K562 (cell line): ENCODE data around the gene ARHGEF9. TPM values are rescaled to one million over a fixed set of nuclear protein-coding genes. Genes with fewer than 3 reads are reported as not detected.

Experiments
- ATAC-seq: fragments of 200-7000 bp; cut with Tn5 transposase; 3 replicates; pipeline ENCODE4 v1.9.1; 2020; ENCODE audit warnings: moderate library complexity
- BruUV-seq: library from RNA; stranded (reverse); fragments of 400-500 nt; replicated peaks from 2 replicates; lab custom pipeline; 2021; lab: Mats Ljungman, UMichigan
- CTCF ChIA-PET: fragments of 300-600 bp; formaldehyde crosslinking; extraction: SDS; loops from one replicate; lab custom pipeline; 2021; ENCODE audit warnings: low intra/inter-chr PET ratio; lab: Yijun Ruan, JAX
- POLR2A ChIA-PET: fragments of 300-600, 350-650 bp; sonication (Branson Sonifier 250); formaldehyde crosslinking; extraction: SDS; loops from one replicate; lab custom pipeline; 2021; ENCODE audit warnings: antibody characterized with exemption, inconsistent platforms; lab: Yijun Ruan, JAX
- DNase-seq, 4 experiments: peaks; one replicate each; pipeline versions ENCODE4 v3.0.0 to v3.0.0-alpha.2; 2011 to 2018; ENCODE audit warnings: low spot score in 3 of 4, mixed read lengths in 3 of 4; ENCODE audit errors: extremely low read depth in 1 of 4
- FAIRE-seq: peaks from 2 replicates; lab custom pipeline; 2011; peaks lifted over from hg19 to GRCh38; lab: Jason Lieb, UNC
- H2AFZ ChIP-seq: 2 replicates; pipeline ENCODE4 v1.6.0; 2011; ENCODE audit warnings: low read depth, low read length, control low read depth, inconsistent platforms
- H3K27ac ChIP-seq: fragments of 200-600 bp; 3 replicates; pipeline ENCODE4 v1.8.0; 2011; ENCODE audit warnings: low read depth, mild to moderate bottlenecking, control low read depth, inconsistent platforms, low read length, moderate library complexity, mixed read lengths; ENCODE audit errors: extremely low read depth
- H3K27me3 ChIP-seq, 2 experiments: fragments of 300-600 bp in 1 of 2; 2 replicates in 1 of 2; 3 replicates in 1 of 2; pipeline versions ENCODE4 v1.6.0 to v1.8.0; 2011; ENCODE audit warnings: inconsistent platforms in 2 of 2, low read length in 2 of 2, mild to moderate bottlenecking in 1 of 2, mixed read lengths in 1 of 2, moderate library complexity in 1 of 2; ENCODE audit not compliant: control insufficient read depth in 2 of 2, insufficient read depth in 2 of 2
- H3K36me3 ChIP-seq: fragments of 300-600 bp; 3 replicates; pipeline ENCODE4 v1.8.0; 2011; ENCODE audit warnings: mild to moderate bottlenecking, low read length, inconsistent platforms; ENCODE audit not compliant: control insufficient read depth, insufficient read depth
- H3K4me1 ChIP-seq, 2 experiments: fragments of 200-600 bp in 1 of 2; replicated peaks in 1 of 2; 2 replicates in 1 of 2; 3 replicates in 1 of 2; pipeline versions ENCODE4 v1.5.1 to v1.8.0; 2011; ENCODE audit warnings: inconsistent platforms in 2 of 2, low read length in 2 of 2, mild to moderate bottlenecking in 1 of 2, mixed read lengths in 1 of 2, moderate library complexity in 1 of 2; ENCODE audit not compliant: control insufficient read depth in 2 of 2, insufficient read depth in 2 of 2
- H3K4me2 ChIP-seq: 2 replicates; pipeline ENCODE4 v1.6.1; 2011; ENCODE audit warnings: low read length, control low read depth, inconsistent platforms, mixed read lengths; ENCODE audit not compliant: insufficient read depth
- H3K4me3 ChIP-seq: fragments of 200-600 bp; sonication (generic), shearing (Covaris generic); 2 replicates; pipeline ENCODE4 v1.5.1; 2016; ENCODE audit warnings: control low read depth, inconsistent platforms
- H3K79me2 ChIP-seq: fragments of 200-600 bp; 3 replicates; pipeline ENCODE4 v1.8.0; 2011; ENCODE audit warnings: low read length, inconsistent platforms; ENCODE audit not compliant: control insufficient read depth, insufficient read depth
- H3K9ac ChIP-seq, 2 experiments: 2 replicates each; pipeline versions ENCODE4 v1.6.0 to v1.6.1; 2011; ENCODE audit warnings: low read depth in 2 of 2, low read length in 2 of 2, control low read depth in 1 of 2, inconsistent platforms in 1 of 2, mild to moderate bottlenecking in 1 of 2, mixed read lengths in 1 of 2; ENCODE audit not compliant: insufficient read depth in 1 of 2
- H3K9me1 ChIP-seq: one replicate; pipeline ENCODE4 v1.6.0; 2011; ENCODE audit warnings: inconsistent platforms, mild to moderate bottlenecking, low read length, moderate library complexity; ENCODE audit not compliant: control insufficient read depth, insufficient read depth
- H3K9me3 ChIP-seq: replicated peaks from 2 replicates; pipeline ENCODE4 v1.5.1; 2011; ENCODE audit warnings: low read depth, low read length, inconsistent platforms; ENCODE audit not compliant: control insufficient read depth, insufficient read depth
- H4K20me1 ChIP-seq: replicated peaks from 2 replicates; pipeline ENCODE4 v1.6.1; 2011; ENCODE audit warnings: low read length, inconsistent platforms, mixed read lengths; ENCODE audit not compliant: control insufficient read depth, insufficient read depth
- ARID1B ChIP-seq: fragments of 450-650 bp; IDR thresholded peaks from 2 replicates; pipeline ENCODE4 v1.6.1; 2016; ENCODE audit warnings: antibody characterized with exemption, mild to moderate bottlenecking, inconsistent platforms
- ATF7 ChIP-seq: fragments of 450-650 bp; IDR thresholded peaks from 2 replicates; pipeline ENCODE4 v1.7.1; 2014; ENCODE audit warnings: mild to moderate bottlenecking, moderate library complexity
- DNMT1 ChIP-seq: fragments of 450-650 bp; IDR thresholded peaks from 2 replicates; pipeline ENCODE4 v1.6.1; 2016; ENCODE audit warnings: antibody characterized with exemption, mild to moderate bottlenecking
- MCM3 ChIP-seq: fragments of 450-650 bp; IDR thresholded peaks from 2 replicates; pipeline ENCODE4 v1.6.1; 2016
- MIER1 ChIP-seq: fragments of 450-650 bp; IDR thresholded peaks from 2 replicates; pipeline ENCODE4 v1.6.1; 2016; ENCODE audit warnings: antibody characterized with exemption, mild to moderate bottlenecking, low read depth
- PPARD ChIP-seq: fragments of 250-450 bp; sonication (Bioruptor Pico); IDR thresholded peaks from 2 replicates; pipeline ENCODE4 v1.8.0; 2022; ENCODE audit warnings: inconsistent platforms, mild to moderate bottlenecking, moderate library complexity
- PTRF ChIP-seq: fragments of 450-650 bp; IDR thresholded peaks from 2 replicates; pipeline ENCODE4 v1.6.1; 2016; ENCODE audit warnings: mild to moderate bottlenecking, missing genetic modification characterization, missing compliant biosample characterization
- TAL1 ChIP-seq: fragments of 450-650 bp; IDR thresholded peaks from 2 replicates; pipeline ENCODE4 v1.6.1; 2016; ENCODE audit warnings: mild to moderate bottlenecking
- TSC22D4 ChIP-seq: fragments of 450-650 bp; IDR thresholded peaks from 2 replicates; pipeline ENCODE4 v1.6.1; 2016; ENCODE audit warnings: missing genetic modification characterization, missing biosample characterization, control low read depth
- ZNF316 ChIP-seq: fragments of 450-650 bp; IDR thresholded peaks from 2 replicates; pipeline ENCODE4 v1.6.1; 2016
- ZNF696 ChIP-seq: fragments of 250-450 bp; sonication (Bioruptor Pico); conservative IDR thresholded peaks from 2 replicates; pipeline ENCODE4 v1.4.0; 2020; ENCODE audit warnings: mild to moderate bottlenecking, moderate library complexity
- whole genome bisulfite sequencing: fragments of 100-300 bp; shearing (Covaris generic); methylation state at CpG from one replicate; pipeline ENCODE4 v1.1.6; 2016; ENCODE audit warnings: low coverage, mixed read lengths; ENCODE audit not compliant: insufficient coverage; ENCODE audit errors: missing lambda C conversion rate; 5-methylcytosine and 5-hydroxymethylcytosine counted together
- in situ Hi-C: fragments of 300-500 bp; cut with MboI; formaldehyde crosslinking; loops from 4 replicates; pipeline ENCODE4 v1.15.0; 2018; ENCODE audit warnings: inconsistent platforms, mixed read lengths
- intact Hi-C: fragments of 100-400 bp; cut with micrococcal nuclease; formaldehyde crosslinking; loops from 2 replicates; pipeline ENCODE4 v1.14.2; 2022
- polyA plus RNA-seq, 8 experiments: library from polyadenylated mRNA; depleted of rRNA in 4 of 8; stranded (reverse) in 5 of 8; unstranded in 3 of 8; fragments of >200 nt; fragmentation: Nextera tagmentation in 2 of 8; fragmentation: Illumina TruSeq in 1 of 8; extraction: Ambion mirVana in 2 of 8; extraction: Trizol in 1 of 8; gene quantifications; 2 replicates each; pipeline versions ENCODE4 v1.2.1 to v1.2.3, GENCODE V29; 2011 to 2014; ENCODE audit warnings: inconsistent platforms in 1 of 8, missing spikeins in 1 of 8
- total RNA-seq, 7 experiments: library from RNA; depleted of rRNA in 6 of 7; stranded (reverse); fragments of >200 nt in 6 of 7; fragmentation: Illumina TruSeq in 2 of 7; extraction: Trizol in 2 of 7; gene quantifications; 2 replicates each; pipeline versions ENCODE4 v1.2.1 to v1.2.3, GENCODE V29; 2011 to 2021; ENCODE audit warnings: low replicate concordance in 1 of 7
- TF ChIP-seq, protein P1 (sequence below), 2 experiments: fragments of 200-800 bp in 1 of 2; sonication (Bioruptor generic) in 1 of 2; sonication (generic) in 1 of 2; formaldehyde crosslinking in 1 of 2; IDR thresholded peaks in 1 of 2; conservative IDR thresholded peaks in 1 of 2; 2 replicates each; pipeline versions ENCODE4 v1.5.0 to v1.6.1; 2016 to 2020; ENCODE audit warnings: missing compliant biosample characterization in 1 of 2, missing genetic modification characterization in 1 of 2, missing genetic modification reagents in 1 of 2
- TF ChIP-seq, protein P2 (sequence below), 2 experiments: fragments of 450-650 bp; conservative IDR thresholded peaks; 2 replicates each; pipeline ENCODE4 v1.6.1; 2017; ENCODE audit warnings: mild to moderate bottlenecking in 2 of 2, moderate library complexity in 2 of 2
- TF ChIP-seq, protein P3 (sequence below): fragments of 200-800 bp; sonication (Bioruptor generic); IDR thresholded peaks from 2 replicates; pipeline ENCODE4 v1.6.1; 2017; ENCODE audit warnings: missing genetic modification characterization, missing compliant biosample characterization

Gene ARHGEF9
- total and polyA plus RNA-seq, 9 of the 15 experiments (the other 6 are each of a cell fraction or from before 2014, with no cell fraction given): 0.09 to 0.24 (median 0.15) TPM; not detected in 2

DNA sequence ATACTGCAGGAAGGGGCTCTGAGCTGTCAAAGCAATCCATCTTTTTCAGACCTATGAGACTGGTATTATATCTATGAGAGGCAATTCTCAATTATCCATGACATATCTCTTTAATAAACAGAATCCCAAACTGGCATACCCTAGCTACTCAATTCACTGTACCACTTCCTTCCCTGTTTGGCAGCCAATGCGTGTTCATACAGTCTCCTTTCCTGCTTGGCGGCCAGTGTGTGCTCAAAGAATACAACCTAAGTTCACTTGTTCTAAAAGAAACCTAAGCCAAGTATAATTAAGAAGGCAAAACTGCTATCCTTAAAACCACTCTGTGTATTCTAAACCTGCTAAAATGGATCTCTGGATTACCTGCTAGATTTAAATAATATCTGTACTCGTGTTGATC is 38.3 kb downstream of the ARHGEF9 start:
- no peak for FAIRE-seq
- Histone ChIP-seq H3K9me3 (no peaks in the 10 kb centered on the region), H3K9ac (no peak overlapping the region), H3K4me3 (no peak overlapping the region), H2AFZ (no peak overlapping the region), H3K27me3 (no peaks in the 10 kb centered on the region), H3K79me2 (no peaks in the 10 kb centered on the region), H4K20me1 (no peaks in the 10 kb centered on the region), H3K4me1 (no peaks in the 10 kb centered on the region), H3K4me2 (no peak overlapping the region), H3K27ac (no peak overlapping the region), H3K36me3 (no peaks in the 10 kb centered on the region), H3K9me1 (no peaks in the 10 kb centered on the region)
- intact Hi-C loops: no loop called here
- ATAC-seq: no peak
- CTCF ChIA-PET: no interaction called here
- DNase-seq: no peak
- no peak for TF ChIP-seq ZNF316
- TF ChIP-seq, protein P1, sequence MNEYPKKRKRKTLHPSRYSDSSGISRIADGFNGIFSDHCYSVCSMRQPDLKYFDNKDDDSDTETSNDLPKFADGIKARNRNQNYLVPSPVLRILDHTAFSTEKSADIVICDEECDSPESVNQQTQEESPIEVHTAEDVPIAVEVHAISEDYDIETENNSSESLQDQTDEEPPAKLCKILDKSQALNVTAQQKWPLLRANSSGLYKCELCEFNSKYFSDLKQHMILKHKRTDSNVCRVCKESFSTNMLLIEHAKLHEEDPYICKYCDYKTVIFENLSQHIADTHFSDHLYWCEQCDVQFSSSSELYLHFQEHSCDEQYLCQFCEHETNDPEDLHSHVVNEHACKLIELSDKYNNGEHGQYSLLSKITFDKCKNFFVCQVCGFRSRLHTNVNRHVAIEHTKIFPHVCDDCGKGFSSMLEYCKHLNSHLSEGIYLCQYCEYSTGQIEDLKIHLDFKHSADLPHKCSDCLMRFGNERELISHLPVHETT (CRISPR knock-in tag; conservative IDR thresholded peaks at IDR 0.05 in 1 of 2, IDR thresholded peaks at IDR 0.05 in 1 of 2): no peak
- no peak for TF ChIP-seq ATF7
- no peak for TF ChIP-seq PTRF (tag)
- TF ChIP-seq, protein P2, sequence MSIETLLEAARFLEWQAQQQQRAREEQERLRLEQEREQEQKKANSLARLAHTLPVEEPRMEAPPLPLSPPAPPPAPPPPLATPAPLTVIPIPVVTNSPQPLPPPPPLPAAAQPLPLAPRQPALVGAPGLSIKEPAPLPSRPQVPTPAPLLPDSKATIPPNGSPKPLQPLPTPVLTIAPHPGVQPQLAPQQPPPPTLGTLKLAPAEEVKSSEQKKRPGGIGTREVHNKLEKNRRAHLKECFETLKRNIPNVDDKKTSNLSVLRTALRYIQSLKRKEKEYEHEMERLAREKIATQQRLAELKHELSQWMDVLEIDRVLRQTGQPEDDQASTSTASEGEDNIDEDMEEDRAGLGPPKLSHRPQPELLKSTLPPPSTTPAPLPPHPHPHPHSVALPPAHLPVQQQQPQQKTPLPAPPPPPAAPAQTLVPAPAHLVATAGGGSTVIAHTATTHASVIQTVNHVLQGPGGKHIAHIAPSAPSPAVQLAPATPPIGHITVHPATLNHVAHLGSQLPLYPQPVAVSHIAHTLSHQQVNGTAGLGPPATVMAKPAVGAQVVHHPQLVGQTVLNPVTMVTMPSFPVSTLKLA (conservative IDR thresholded peaks at IDR 0.05): no peak
- TF ChIP-seq MCM3: no peak
- no peak for TF ChIP-seq MIER1
- TF ChIP-seq ZNF696 (CRISPR knock-in tag): no peak
- TF ChIP-seq DNMT1: no peak
- TF ChIP-seq PPARD (CRISPR knock-in tag): no peak
- no peak for TF ChIP-seq ARID1B
- TF ChIP-seq TSC22D4 (tag): no peak
- TF ChIP-seq, protein P3, sequence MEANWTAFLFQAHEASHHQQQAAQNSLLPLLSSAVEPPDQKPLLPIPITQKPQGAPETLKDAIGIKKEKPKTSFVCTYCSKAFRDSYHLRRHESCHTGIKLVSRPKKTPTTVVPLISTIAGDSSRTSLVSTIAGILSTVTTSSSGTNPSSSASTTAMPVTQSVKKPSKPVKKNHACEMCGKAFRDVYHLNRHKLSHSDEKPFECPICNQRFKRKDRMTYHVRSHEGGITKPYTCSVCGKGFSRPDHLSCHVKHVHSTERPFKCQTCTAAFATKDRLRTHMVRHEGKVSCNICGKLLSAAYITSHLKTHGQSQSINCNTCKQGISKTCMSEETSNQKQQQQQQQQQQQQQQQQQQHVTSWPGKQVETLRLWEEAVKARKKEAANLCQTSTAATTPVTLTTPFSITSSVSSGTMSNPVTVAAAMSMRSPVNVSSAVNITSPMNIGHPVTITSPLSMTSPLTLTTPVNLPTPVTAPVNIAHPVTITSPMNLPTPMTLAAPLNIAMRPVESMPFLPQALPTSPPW (CRISPR knock-in tag): no peak
- TF ChIP-seq TAL1: no peak
- TF ChIP-seq, all 486 proteins: peak for 0
- 0% methylated on average over 2 of the region's 3 CpGs for WGBS
- POLR2A ChIA-PET: no interaction called here
- in situ Hi-C loops: no loop called here
- BruUV-seq: no TSS peak
